ENCODE data around the gene GORAB. TPM values are rescaled to one million over a fixed set of nuclear protein-coding genes. Genes with fewer than 3 reads are reported as not detected.

The GORAB gene
- polyA plus RNA-seq, 2 of the 4 experiments (the other 2 are of a cell fraction), result 7.5 to 15.1 TPM

GRCh38 chr1:170537798-170538503, 6.0 kb downstream of the GORAB start:
- DNase-seq (ENCODE audit: low read depth in 1 of 2, low spot score in 1 of 2) (peak in 1 of 2 experiments; percentile 2), FAIRE-seq (no peak), ATAC-seq (no peak)
- Histone ChIP-seq H3K27ac (no peak overlapping the region), H3K4me2 (peak overlapping the region; percentile 35), H3K9me3 (no peaks in the 10 kb centered on the region), H3K4me3 (no peak overlapping the region), H3K4me1 (peaks cover 19% of the 10 kb centered on the region)
- TF ChIP-seq RNF2 (IDR thresholded peaks at IDR 0.05; ENCODE audit: borderline replicate concordance, low read depth) (no peak), FOSL2 (IDR thresholded peaks at IDR 0.05) (no peak), FOSL2 (CRISPR knock-in tag; IDR thresholded peaks at IDR 0.05) (0 out of 2 replicates have a peak, but pooled peaks have one; percentile 14)
- POLR2A ChIA-PET, result no interaction called here
- CTCF ChIA-PET, result no interaction called here

- ATAC-seq (no peak), DNase-seq (ENCODE audit: low read depth in 1 of 2, low spot score in 1 of 2) (no peak), FAIRE-seq (no peak)
- ChIA-PET POLR2A (no interaction called here), CTCF (no interaction called here)
- Histone ChIP-seq H3K9me3 (no peaks in the 10 kb centered on the region), H3K4me1 (peaks cover 14% of the 10 kb centered on the region), H3K27ac (no peak overlapping the region), H3K4me3 (no peak overlapping the region), H3K4me2 (peak overlapping the region; percentile 35)
- TF ChIP-seq PHF8 (IDR thresholded peaks at IDR 0.05; ENCODE audit: borderline replicate concordance, low read depth) (no peak), JUN (IDR thresholded peaks at IDR 0.05) (no peak), TFCP2L1 (CRISPR knock-in tag; IDR thresholded peaks at IDR 0.05) (no peak), MAX (IDR thresholded peaks at IDR 0.05) (no peak), HOXA7 (CRISPR knock-in tag; IDR thresholded peaks at IDR 0.05) (no peak), FOSB (CRISPR knock-in tag; IDR thresholded peaks at IDR 0.05) (no peak), ESRRA (IDR thresholded peaks at IDR 0.05; ENCODE audit: borderline replicate concordance, low read length) (no peak), FOSL2 (IDR thresholded peaks at IDR 0.05) (no peak), FOSL2 (CRISPR knock-in tag; IDR thresholded peaks at IDR 0.05) (no peak)
Measured at GRCh38 chr1:170538687-170539086, 6.7 kb downstream of the GORAB start.

- Histone ChIP-seq H3K4me3 (no peak overlapping the region), H3K9me3 (no peaks in the 10 kb centered on the region), H3K27ac (no peak overlapping the region), H3K4me2 (no peak overlapping the region), H3K4me1 (peaks cover 14% of the 10 kb centered on the region)
- TF ChIP-seq POLR2AphosphoS2 (conservative IDR thresholded peaks at IDR 0.05; ENCODE audit: low read length), result no peak
- TF ChIP-seq TP53 (CRISPR knock-in tag; IDR thresholded peaks at IDR 0.05), result no peak
- TF ChIP-seq RARB (CRISPR knock-in tag; IDR thresholded peaks at IDR 0.05), result no peak
- TF ChIP-seq MAZ (IDR thresholded peaks at IDR 0.05; ENCODE audit: borderline replicate concordance, low read depth, low read length), result no peak
- POLR2A ChIA-PET, result no interaction called here
- FAIRE-seq (no peak), ATAC-seq (no peak), DNase-seq (ENCODE audit: low read depth in 1 of 2, low spot score in 1 of 2) (no peak)
- 95% methylated on average over 9 of the region's 9 CpGs for WGBS (ENCODE audit: missing lambda C conversion rate)
- CTCF ChIA-PET, result no interaction called here
Measured at GRCh38 chr1:170539154-170539553, 7.2 kb downstream of the GORAB start.

- H3K4me1 ChIP-seq, result no peaks in the 10 kb centered on the region
- ChIA-PET CTCF (interaction anchor here (0.6 kb wide), 1 partner anchor 306 kb away, joined by 3 read pairs; no protein-coding TSS in a partner anchor), POLR2A (interaction anchor here (1.5 kb wide), 1 partner anchor 12 kb away, joined by 5 read pairs; the partner anchor contains the start of gene GORAB)
- no peaks in the 10 kb centered on the region for H3K9me3 ChIP-seq
- DNase-seq (ENCODE audit: low read depth in 1 of 2, low spot score in 1 of 2) (no peak), ATAC-seq (no peak), FAIRE-seq (no peak)
- H3K4me2 ChIP-seq, result no peak overlapping the region
- H3K27ac ChIP-seq, result no peak overlapping the region
- WGBS (ENCODE audit: missing lambda C conversion rate), result 91% methylated on average over 4 of the region's 4 CpGs
- TF ChIP-seq NFE2L2 (conservative IDR thresholded peaks at IDR 0.05; ENCODE audit: low read length) (no peak), REST (IDR thresholded peaks at IDR 0.05) (no peak), NR3C1 (IDR thresholded peaks at IDR 0.05) (no peak), RCOR1 (IDR thresholded peaks at IDR 0.05; ENCODE audit: low read depth, low read length) (no peak), RFX5 (IDR thresholded peaks at IDR 0.05) (no peak), HOXB13 (CRISPR knock-in tag; IDR thresholded peaks at IDR 0.05; ENCODE audit: low read depth) (no peak), FOXS1 (CRISPR knock-in tag; IDR thresholded peaks at IDR 0.05) (no peak), BHLHE40 (IDR thresholded peaks at IDR 0.05; ENCODE audit: low read depth, low read length) (no peak)
- no peak overlapping the region for H3K4me3 ChIP-seq
Measured at GRCh38 chr1:170544624-170545023, 12.7 kb downstream of the GORAB start.
